Stomach (tissue), 9 donors: ENCODE data around the gene PEAK1. TPM values are rescaled to one million over a fixed set of nuclear protein-coding genes. Genes with fewer than 3 reads are reported as not detected.

ENCODE experiments used
- DNase-seq, 2 donors: peaks; one replicate each; pipeline versions ENCODE4 v3.0.0 to v3.0.0-alpha.2; 2013 to 2019
- H3K27ac ChIP-seq, 5 donors: fragments of 200-600 bp in 4 of 5; sonication (generic) in 4 of 5; one replicate each; pipeline ENCODE4 v1.5.1; 2013 to 2019; ENCODE audit warnings: mild to moderate bottlenecking in 1 of 5, moderate library complexity in 1 of 5
- H3K27me3 ChIP-seq, 3 donors: fragments of 200-600 bp; sonication (generic); one replicate each; pipeline ENCODE4 v1.5.1; 2017 to 2019; ENCODE audit warnings: mixed run types in 1 of 3
- H3K36me3 ChIP-seq, 4 donors: fragments of 200-600 bp; sonication (generic); 1 replicate in 3 of 4; 2 replicates in 1 of 4; pipeline ENCODE4 v1.5.1; 2016 to 2019
- H3K4me1 ChIP-seq, 4 donors: fragments of 200-600 bp; sonication (generic); one replicate each; pipeline ENCODE4 v1.5.1; 2016 to 2019
- H3K4me3 ChIP-seq, 4 donors: fragments of 200-600 bp; sonication (generic) in 3 of 4; one replicate each; pipeline ENCODE4 v1.5.1; 2016 to 2019; ENCODE audit warnings: mild to moderate bottlenecking in 1 of 4
- H3K9me3 ChIP-seq, 4 donors: fragments of 200-600 bp; sonication (generic); one replicate each; pipeline ENCODE4 v1.5.1; 2016 to 2019
- EP300 ChIP-seq: sonication (generic); formaldehyde crosslinking; IDR thresholded peaks from one replicate; pipeline ENCODE4 v1.6.1; 2017; ENCODE audit warnings: antibody characterized with exemption
- POLR2A ChIP-seq, 4 donors: fragments of 450-650 bp; IDR thresholded peaks; one replicate each; pipeline ENCODE4 v1.6.1; 2016; ENCODE audit warnings: antibody characterized with exemption in 4 of 4, control low read depth in 2 of 4, mild to moderate bottlenecking in 1 of 4, moderate library complexity in 1 of 4
- POLR2AphosphoS5 ChIP-seq, 3 donors: sonication (generic); formaldehyde crosslinking; IDR thresholded peaks; one replicate each; pipeline ENCODE4 v1.6.1; 2016; ENCODE audit warnings: antibody characterized with exemption in 3 of 3
- WGBS, 5 donors: extraction: QIAGEN DNeasy Blood & Tissue Kit in 3 of 5; methylation state at CpG; one replicate each; pipeline versions ENCODE4 v1.1.5 to v1.1.7; 2013 to 2018; 5-methylcytosine and 5-hydroxymethylcytosine counted together
- intact Hi-C: fragments of 100-400 bp; cut with DNase I; formaldehyde crosslinking; loops from one replicate; pipeline ENCODE4 v1.15.1; 2023; ENCODE audit warnings: low total_unique reads
- polyA plus RNA-seq, 3 donors: library from polyadenylated mRNA; stranded (reverse); fragments of 200-250 nt; gene quantifications; one replicate each; pipeline ENCODE4 v1.2.3, GENCODE V29; 2013
- total RNA-seq, 5 donors: library from RNA; depleted of rRNA; stranded (reverse); fragments of >200 nt; gene quantifications; one replicate each; pipeline versions ENCODE4 v1.1.0 to v1.2.3, GENCODE V29; 2014 to 2016
- TF ChIP-seq, protein P1 (sequence below), 7 experiments: fragments of 450-650 bp in 4 of 7; fragments of 200-600 bp in 3 of 7; sonication (generic) in 3 of 7; IDR thresholded peaks; one replicate each; pipeline ENCODE4 v1.5.1; 2016 to 2019; ENCODE audit warnings: antibody characterized with exemption in 7 of 7, control low read depth in 2 of 7, mild to moderate bottlenecking in 1 of 7
- donor health status: healthy with polysubstance abuse.
- donor health status: Bipolar disorder and iron deficiency.
- donor health status: healthy.

PEAK1 gene
- total and polyA plus RNA-seq, 8 donors: 1.7 to 72.5 (median 19.4) TPM

DNA sequence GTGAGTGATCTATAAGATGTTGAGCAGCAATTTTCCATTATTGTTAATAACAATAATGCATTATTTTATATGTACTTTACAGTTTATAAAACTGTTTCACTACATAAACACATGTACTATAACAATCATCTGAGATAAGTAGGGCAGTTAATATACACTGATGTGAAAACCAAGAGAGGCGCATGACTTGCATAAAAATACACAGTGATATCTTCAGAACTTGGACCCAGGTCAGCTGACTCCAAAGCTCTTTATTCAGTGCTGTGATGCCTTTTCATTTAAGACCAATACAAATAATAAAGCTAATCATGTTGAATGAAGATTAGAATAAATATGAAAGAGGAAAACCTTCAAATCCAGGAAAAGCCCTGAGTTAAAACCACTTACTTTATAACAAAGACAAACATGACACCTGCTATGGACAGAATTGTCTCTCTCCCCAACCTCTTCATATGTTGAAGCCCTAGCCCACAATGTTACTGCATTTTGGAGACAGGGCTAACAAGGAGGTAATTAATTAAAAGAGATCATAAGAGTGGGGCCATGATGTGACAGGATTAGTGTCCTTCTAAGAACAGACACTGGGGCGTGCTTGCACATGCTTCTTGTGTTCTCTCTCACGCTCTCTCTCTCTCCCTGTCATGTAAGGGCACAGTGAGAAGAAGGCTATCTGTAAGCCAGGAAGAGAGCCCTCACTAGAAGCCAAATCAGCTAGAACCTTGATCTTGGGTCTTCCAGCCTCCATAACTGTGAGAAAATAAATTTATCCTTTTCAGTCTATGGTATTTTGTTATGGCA lies 293.2 kb downstream of the PEAK1 start:
- Histone ChIP-seq H3K4me1 (peaks cover 0 to 15% (median 4%) of the 10 kb centered on the region in 4 donors), H3K27ac (no peak overlapping the region), H3K4me3 (no peak overlapping the region), H3K36me3 (peaks cover 0 to 12% (median 7%) of the 10 kb centered on the region in 4 donors), H3K9me3 (no peaks in the 10 kb centered on the region), H3K27me3 (no peaks in the 10 kb centered on the region)
- TF ChIP-seq POLR2A (IDR thresholded peaks at IDR 0.05) (no peak), EP300 (no peak), POLR2AphosphoS5 (IDR thresholded peaks at IDR 0.05) (peak in 1 of 3 donors; percentile 28)
- TF ChIP-seq, protein P1, sequence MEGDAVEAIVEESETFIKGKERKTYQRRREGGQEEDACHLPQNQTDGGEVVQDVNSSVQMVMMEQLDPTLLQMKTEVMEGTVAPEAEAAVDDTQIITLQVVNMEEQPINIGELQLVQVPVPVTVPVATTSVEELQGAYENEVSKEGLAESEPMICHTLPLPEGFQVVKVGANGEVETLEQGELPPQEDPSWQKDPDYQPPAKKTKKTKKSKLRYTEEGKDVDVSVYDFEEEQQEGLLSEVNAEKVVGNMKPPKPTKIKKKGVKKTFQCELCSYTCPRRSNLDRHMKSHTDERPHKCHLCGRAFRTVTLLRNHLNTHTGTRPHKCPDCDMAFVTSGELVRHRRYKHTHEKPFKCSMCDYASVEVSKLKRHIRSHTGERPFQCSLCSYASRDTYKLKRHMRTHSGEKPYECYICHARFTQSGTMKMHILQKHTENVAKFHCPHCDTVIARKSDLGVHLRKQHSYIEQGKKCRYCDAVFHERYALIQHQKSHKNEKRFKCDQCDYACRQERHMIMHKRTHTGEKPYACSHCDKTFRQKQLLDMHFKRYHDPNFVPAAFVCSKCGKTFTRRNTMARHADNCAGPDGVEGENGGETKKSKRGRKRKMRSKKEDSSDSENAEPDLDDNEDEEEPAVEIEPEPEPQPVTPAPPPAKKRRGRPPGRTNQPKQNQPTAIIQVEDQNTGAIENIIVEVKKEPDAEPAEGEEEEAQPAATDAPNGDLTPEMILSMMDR (IDR thresholded peaks at IDR 0.05): no peak
- WGBS, 5 donors: 50 to 83% (median 56%) methylated on average over 3 of the region's 3 CpGs
- intact Hi-C loops: no loop called here
- DNase-seq: no peak

DNA sequence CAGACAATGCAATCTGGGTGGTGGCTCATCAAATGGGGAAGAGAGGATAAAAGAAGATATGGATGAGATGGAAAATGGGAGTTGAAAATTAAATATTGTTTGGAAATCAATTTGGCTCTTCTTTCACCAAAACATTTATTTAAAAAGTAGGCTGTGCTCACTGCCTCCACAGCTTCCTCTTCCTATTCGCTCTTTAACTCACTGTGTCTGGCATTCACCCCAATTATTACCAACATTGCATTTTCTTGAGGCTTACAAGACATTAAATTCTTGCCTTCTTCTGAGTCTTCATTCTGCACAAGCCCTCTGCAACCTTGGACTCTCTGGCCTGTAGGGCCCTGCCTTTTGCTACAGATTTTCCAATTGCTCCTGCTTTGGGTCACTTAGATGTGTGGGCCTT lies 296.1 kb downstream of the PEAK1 start:
- Histone ChIP-seq H3K36me3 (no peaks in the 10 kb centered on the region), H3K4me1 (peaks cover 5 to 23% (median 9%) of the 10 kb centered on the region in 4 donors), H3K4me3 (no peak overlapping the region), H3K27ac (no peak overlapping the region), H3K27me3 (no peaks in the 10 kb centered on the region), H3K9me3 (no peaks in the 10 kb centered on the region)
- DNase-seq: no peak
- WGBS, 5 donors: 81 to 95% (median 88%) methylated on average over 1 of the region's 1 CpG
- intact Hi-C loops: no loop called here
- no peak for TF ChIP-seq POLR2A (IDR thresholded peaks at IDR 0.05)

DNA sequence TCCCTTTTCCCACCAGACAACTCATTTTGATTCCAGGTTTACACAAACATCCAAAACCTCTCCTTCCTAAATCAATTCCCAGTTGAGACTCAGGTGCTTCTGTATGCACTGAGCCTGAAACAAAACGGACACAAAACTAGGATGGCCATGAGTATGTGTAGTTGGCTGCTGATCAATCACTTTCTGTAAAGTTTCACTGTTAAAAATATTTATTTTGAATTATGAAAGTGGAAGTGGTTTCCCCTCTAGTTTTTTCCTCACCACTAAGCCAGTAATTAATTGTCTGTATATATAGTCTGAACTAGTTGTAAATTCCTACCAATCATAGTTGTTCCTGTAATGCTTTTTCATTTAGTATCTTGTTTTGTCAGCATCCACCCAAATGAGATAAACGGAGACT lies 297.3 kb downstream of the PEAK1 start:
- TF ChIP-seq, protein P1 (IDR thresholded peaks at IDR 0.05): no peak
- no peak for TF ChIP-seq POLR2A (IDR thresholded peaks at IDR 0.05)
- TF ChIP-seq POLR2AphosphoS5 (IDR thresholded peaks at IDR 0.05): no peak
- no peak for TF ChIP-seq EP300
- intact Hi-C loops: no loop called here
- Histone ChIP-seq H3K4me3 (no peak overlapping the region), H3K27ac (no peak overlapping the region), H3K4me1 (peaks cover 5 to 24% (median 10%) of the 10 kb centered on the region in 4 donors), H3K36me3 (no peaks in the 10 kb centered on the region), H3K27me3 (no peaks in the 10 kb centered on the region), H3K9me3 (no peaks in the 10 kb centered on the region)
- no peak for DNase-seq
- 56 to 65% (median 60%) methylated on average over 2 of the region's 2 CpGs for WGBS, 5 donors

DNA sequence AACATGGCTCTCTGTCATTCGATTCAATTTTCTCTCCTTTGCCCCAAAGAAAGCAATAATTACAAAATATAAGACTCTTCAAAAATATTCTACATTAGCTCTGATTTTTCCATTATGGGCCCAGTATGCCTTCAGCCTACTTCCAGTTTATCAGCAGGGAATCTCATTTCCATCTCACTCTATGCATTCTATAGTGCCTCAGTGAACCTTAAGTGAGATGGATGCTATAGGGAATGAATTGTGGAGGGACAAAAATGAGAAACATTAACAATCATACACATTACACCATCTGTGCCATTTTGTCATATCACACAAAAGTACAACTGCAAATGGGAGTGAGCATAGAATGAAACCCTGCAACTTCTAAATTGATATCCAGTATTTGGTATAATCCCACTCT lies 298.3 kb downstream of the PEAK1 start:
- Histone ChIP-seq H3K36me3 (no peaks in the 10 kb centered on the region), H3K27ac (no peak overlapping the region), H3K27me3 (no peaks in the 10 kb centered on the region), H3K4me1 (peaks cover 5 to 15% (median 7%) of the 10 kb centered on the region in 4 donors), H3K9me3 (no peaks in the 10 kb centered on the region), H3K4me3 (no peak overlapping the region)
- intact Hi-C loops: no loop called here
- DNase-seq: no peak
- TF ChIP-seq POLR2A (IDR thresholded peaks at IDR 0.05) (no peak), POLR2AphosphoS5 (IDR thresholded peaks at IDR 0.05) (no peak), EP300 (no peak)
- TF ChIP-seq, protein P1 (IDR thresholded peaks at IDR 0.05): no peak
- WGBS, 5 donors: 81 to 96% (median 94%) methylated on average over 1 of the region's 1 CpG

DNA sequence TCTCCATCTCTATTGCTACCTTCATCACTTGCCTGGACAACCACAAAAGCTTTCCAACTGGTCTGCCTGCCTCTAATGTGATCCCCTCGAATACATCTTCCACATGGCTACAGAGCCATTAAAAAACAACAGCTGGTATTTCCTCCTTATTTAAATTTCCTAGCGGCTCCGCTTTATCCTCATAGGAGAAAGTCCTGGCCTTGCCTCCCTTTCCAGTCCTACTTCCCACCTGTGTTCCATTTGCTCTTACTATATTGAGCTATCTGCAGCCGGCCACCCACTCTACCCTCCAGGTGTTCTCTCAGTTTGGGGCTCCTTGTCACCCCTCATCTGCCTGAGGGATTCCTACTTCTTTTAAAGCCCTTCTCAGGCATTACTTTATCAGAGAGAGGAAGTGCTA lies 299.3 kb downstream of the PEAK1 start:
- intact Hi-C loops: no loop called here
- 89 to 95% (median 91%) methylated on average over 4 of the region's 4 CpGs for WGBS, 5 donors
- Histone ChIP-seq H3K4me3 (no peak overlapping the region), H3K36me3 (no peaks in the 10 kb centered on the region), H3K4me1 (peaks cover 5 to 15% (median 6%) of the 10 kb centered on the region in 4 donors), H3K27me3 (no peaks in the 10 kb centered on the region), H3K9me3 (no peaks in the 10 kb centered on the region), H3K27ac (no peak overlapping the region)
- no peak for TF ChIP-seq POLR2AphosphoS5 (IDR thresholded peaks at IDR 0.05)
- no peak for TF ChIP-seq POLR2A (IDR thresholded peaks at IDR 0.05)
- TF ChIP-seq EP300: no peak
- TF ChIP-seq, protein P1 (IDR thresholded peaks at IDR 0.05): no peak
- DNase-seq: no peak
